ENCODE results near the gene EEF2K.
"Not testable (repeated sequence)": the region's sequence is repeated elsewhere in the genome, so short reads cannot be mapped to it uniquely, and the experiment has no call there.

EEF2K gene

DNA sequence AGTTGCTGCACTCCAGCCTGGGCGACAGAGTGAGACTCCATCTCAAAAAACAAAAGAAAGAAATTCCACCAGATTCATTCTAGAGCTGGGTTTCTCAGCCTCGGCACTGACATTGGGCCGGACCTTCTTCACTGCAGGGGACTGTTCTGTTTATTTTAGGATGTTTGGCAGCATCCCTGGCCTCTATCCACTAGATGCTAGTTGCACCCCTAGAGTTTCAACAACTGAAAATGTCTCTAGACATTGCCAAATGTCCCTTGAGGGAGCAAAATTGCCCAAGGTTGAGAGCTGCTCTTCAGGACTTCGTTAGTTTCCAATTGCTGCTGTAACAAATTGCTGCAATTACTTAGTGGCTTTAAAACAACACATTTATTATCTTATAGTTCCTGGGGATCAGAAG lies 7.2 kb downstream of the EEF2K start:
- DNase-seq (ENCODE audit: low read depth), result no peak

DNA sequence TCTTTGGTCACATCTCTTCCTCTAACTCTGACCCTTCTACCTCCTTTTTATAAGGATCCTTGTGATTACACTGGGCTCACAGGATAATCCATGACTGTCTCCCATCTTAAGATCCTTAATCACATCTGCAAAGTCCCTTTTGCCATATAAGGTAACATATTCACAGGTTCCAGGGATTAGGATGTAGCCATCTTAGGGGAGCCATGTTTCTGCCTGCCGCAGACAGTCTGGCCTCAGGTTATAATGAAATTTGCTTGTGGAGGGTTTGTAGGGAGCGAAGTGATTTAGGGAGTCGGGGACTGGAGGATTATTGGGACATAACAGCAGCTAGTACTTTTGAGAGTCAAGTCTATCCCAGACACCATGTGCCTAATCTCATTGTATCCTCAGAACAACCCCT lies 7.7 kb downstream of the EEF2K start:
- no peak for DNase-seq (ENCODE audit: low read depth)

DNA sequence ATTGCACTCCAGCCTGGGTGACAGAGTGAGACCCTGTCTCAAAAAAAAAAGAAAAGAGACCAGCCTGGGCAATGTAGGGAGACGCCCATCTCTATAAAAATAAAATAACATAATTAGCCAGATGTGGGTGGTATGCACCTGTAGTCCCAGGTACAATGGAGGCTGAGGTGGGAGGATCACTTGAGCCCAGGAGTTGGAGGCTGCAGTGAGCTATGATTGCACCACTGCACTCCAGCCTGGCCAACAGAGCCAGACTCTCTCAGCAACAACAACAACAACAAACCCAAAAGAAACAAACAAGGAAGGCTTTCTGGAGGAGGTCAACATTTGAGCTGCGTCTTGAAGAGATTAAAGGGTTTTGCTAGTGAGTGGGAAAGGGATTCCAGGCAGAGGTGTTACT lies 8.3 kb downstream of the EEF2K start:
- no peak for DNase-seq (ENCODE audit: low read depth)

DNA sequence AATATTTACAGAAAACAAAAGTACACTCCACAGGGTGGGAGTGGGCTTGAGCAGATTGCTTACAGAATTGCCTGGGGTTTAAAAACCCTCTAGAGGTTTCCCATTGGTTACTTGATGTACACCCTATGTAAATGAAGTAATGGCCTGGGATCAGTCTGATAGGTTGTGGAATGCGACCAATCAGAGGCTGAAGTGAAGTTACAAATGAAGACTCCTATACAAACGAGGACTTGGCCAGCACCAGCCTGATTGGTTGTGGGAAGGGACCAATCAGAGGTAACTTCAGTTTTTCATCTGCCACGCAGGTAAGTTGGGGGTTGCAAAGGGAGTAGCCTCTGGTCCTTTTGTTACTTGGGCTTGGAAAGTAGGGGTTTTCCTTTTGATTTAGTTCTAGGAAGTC lies 8.8 kb downstream of the EEF2K start:
- DNase-seq (ENCODE audit: low read depth), result peak; percentile 31

DNA sequence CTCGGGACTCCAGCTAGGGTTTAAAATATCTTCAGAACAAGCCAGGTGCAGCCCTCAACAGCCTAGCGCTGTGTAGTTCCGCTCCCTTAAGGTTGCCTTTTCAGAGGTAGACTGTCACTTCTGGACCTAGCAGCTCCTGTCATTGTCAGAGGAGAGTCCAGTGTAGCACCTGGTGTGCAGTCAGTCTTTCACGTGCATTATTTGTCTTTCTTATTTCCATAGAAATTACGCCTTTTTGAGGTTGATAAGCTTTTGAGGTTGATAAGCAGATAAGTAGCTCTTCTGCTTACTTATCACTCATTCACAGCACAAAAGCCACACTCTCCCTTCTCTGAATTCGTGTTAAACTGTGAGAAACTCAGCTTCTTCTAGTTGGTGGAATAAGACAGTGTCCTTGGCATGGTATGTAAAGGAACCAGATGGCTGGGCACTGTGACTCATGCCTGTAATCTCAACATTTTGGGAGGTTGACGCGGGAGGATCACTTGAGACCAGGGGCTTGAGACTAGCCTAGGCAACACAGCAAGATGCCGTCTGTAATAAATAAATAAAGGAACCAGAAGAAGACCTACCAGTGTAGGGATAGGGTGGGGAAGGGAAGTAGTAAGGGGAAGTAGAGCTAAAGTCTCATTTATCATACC lies 10.2 kb downstream of the EEF2K start:
- DNase-seq (ENCODE audit: low read depth), result peak; percentile 55

DNA sequence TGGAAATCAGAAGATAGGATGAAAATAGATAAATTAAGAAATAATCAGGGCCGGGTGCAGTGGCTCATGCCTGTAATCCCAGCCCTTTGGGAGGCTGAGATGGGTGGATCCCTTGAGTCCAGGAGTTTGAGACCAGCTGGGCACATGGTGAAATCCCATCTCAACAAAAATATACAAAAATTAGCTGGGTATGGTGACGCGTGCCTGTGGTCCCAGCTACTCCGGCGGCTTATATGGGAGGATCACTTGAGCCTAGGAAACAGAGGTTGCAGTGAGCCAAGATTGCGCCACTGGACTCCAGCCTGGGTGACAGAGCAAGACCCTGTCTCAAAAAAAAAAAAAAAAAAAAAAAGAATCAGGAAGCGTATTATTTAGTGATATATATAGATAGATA lies 10.8 kb downstream of the EEF2K start:
- DNase-seq (ENCODE audit: low read depth), result not testable (repeated sequence)

DNA sequence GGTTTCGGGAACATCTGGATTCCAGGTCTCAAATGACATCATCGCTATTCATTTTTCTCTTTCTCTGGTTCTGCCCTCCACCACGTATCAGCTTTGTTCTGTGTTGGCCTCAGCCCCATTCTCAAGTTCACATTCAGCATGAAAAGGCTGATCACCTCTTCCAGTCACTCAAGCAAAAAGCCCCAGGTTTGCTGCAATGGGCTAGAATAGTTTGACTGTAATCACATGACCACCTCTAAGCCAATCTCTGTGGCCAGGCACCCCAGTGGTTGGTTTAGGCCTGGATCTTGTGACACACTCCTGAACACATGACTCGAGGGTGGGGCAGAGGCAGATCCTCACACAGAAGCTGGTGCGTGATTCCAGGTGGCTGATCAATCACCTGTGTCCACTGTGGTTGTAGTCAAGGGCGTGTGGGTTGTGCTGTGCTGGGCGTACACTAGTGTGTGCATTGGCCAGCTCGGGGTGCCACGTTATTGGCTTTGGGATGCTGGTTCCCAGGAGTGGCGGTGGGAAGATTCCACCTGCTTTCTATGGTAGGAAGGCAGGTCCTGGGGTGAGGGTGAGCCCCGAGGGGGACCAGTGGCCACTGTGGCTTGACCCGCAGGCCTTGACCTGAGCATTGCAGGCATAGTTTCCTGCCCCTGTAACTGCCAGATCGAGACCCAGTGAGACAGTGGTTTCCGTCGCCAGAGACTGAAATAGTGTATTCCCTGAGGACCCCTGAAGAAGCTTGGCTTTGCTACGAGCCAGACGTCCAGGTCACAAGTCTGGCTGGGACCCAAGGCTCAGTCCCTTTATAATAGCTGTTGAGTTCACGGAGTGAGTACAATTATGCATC lies 12.0 kb downstream of the EEF2K start:
- peak; percentile 15 for DNase-seq (ENCODE audit: low read depth)

DNA sequence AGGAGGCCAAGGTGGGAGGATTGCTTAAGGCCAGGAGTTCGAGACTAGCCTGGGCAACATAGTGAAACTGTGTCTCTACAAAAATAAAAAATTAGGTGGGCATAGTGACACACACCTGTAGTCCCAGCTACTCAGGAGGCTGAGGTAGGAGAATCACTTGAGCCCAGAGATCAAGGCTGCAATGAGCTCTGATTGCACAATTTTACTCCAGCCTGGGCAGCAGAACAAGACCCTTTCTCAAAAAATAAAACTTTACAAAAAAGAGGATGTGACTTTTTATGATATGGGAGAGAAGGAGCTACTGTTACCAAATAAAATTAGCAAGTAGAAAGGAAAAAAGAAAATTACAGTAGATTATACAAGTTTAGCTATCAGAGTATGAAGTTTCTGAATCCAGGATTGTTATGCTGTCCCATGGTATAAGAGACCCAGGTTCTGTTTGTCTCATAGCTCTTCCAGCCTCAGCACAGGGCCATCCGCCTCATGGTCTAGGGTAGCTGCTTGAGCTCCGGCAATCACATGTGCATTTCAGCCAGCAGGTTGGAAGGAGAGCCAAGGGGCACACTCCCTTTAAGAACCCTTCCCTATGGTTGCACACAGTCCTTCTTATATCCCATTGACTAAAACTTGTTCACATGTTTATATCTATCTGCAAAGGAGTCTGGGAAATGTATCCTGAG lies 13.5 kb downstream of the EEF2K start:
- DNase-seq (ENCODE audit: low read depth), result no peak

DNA sequence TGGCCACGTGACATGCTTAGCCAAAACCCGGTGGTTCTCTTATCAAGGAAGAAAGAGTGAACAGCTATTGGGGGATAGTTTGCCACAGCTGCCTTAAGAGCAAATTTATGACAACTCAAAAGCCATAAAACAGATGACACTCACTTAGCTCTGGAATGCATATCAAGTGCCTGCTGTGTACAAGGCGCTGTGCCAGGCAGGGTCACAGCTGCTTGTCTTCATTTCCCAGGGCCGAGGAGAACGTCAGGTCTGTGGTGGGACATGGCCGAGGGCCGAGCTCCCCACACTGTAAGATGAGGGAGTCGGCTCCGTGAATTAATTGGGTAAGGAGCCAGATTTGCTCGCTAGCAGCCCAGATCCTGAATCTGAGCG lies 14.0 kb downstream of the EEF2K start:
- DNase-seq (ENCODE audit: low read depth), result no peak

DNA sequence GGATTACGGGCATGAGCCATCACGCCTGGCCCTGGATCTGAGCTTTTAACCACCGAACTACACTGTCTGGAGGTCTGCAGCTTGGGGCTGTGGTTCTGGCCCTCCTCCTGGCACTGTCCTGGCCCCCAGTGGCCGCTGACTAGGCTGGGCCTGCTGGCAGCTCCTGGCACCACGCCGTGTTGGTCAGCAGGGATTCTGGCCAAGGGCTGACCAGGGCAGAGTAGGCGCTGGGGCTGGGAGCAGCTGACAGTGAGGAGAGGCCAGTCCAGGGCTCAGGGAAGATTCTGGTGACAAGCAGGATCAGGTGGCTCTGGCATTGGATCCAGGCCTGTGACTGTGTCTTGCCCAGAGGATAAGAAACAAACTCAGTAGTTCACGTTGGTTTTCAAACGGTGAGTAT lies 14.6 kb downstream of the EEF2K start:
- no peak for DNase-seq (ENCODE audit: low read depth)

DNA sequence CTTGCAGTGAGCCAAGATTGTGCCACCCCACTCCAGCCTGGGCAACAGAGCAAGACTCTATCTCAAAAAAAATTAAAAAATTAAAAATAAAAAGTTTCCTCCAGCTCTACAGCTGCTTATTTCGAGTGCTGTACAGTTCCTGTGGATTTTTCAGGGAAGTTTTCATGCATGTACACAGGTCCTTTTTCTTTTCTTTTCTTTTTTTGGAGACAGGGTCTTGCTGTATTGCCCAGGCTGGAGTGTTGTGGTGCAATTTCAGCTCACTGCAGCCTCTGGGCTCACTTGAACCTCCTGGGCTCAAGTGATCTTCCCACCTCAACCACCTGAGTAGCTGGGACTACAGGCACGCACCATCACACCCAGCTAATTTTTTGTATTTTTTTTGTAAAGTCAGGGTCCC lies 15.9 kb downstream of the EEF2K start:
- DNase-seq (ENCODE audit: low read depth), result no peak

DNA sequence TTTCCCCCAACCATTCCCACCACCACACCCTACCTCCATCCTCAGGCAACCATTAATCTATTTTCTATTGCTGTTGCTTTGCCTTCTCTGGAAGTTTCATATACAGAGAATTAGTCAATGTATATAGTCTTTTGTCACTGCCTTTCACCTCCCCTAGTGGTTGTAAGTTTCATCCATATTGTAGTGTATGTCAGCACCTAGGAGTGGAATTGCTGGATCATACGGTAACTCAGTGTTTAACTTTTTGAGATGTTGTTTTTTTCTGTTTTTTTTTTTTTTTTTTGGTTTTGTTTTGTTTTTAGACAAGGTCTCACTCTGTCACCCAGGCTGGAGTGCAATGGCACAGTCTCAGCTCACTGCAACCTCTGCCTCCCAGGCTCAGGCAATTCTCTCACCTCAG lies 16.9 kb downstream of the EEF2K start:
- no peak for DNase-seq (ENCODE audit: low read depth)

DNA sequence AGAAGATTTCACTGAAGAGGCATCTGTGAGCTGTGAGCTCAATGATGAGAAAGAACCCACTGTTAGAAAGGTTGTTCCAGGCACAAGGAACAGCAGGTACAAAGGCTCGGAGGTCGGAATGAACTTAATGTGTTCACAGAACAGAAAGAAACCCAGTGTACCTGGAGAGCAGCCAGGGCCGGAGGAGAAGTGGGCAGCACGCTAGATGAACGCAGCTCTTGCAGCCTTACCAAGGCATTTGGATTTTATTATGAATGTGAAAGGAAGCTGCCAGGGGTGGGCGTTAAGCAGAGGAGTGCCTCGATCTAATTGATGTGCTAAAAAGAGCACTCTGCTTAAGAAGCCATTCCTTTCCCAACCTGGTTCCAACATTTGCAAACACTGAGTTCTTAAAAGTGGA lies 19.0 kb downstream of the EEF2K start:
- DNase-seq (ENCODE audit: low read depth), result no peak

DNA sequence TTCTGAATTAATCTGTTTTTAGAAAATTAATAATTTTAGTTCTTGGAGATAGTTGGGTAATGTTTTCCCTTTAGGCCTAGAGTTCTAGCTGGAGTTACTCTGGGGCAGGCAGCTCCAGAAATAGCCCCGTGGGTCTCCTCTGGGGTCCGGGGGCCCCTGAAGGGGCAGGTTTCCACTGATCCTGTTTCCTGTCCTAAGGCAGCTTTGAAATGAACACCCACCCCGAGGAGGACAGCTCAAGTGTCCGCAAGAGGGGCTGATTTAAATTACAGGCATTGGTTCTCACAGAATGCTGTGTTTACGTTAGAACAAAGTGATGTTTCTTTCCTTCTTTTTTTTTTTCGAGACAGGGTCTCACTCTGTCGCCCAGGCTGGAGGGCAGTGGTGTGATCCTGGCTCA lies 23.8 kb downstream of the EEF2K start:
- DNase-seq (ENCODE audit: low read depth), result no peak

DNA sequence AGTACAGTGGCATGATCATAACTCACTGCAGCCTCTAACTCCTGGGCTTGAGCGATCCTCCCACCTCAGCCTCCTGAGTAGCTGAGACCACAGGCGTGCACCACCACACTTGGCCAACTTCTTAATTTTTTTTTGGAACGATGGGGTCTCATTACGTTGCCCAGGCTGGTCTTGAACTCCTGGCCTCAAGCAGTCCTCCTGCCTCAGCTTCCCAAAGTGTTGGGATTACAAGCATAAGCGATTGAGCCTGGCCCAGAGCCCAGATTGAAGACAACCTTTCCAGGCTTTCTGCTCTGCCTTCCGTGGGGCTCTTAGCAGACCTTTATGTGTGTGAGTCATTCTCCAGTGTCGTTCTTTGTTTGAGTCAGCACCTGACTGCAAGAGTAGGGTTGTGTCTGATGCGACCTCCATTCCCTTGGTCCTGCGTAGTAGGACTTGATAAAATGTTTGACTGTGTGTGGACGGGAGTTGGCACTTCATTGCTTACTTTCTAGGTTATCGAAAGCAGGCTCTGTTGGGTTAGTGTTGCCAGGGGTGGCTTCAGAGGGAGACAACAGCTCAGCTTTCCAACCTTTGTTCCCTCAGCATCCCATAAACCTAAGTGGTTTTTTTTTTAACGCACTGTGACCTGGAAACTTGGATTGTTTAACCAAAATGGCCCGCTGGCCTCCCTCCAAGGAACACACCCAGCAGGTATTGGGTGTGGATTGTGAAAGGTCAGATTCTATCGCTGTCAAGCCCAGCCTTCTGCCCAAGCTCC lies 26.4 kb downstream of the EEF2K start:
- peak; percentile 43 for DNase-seq (ENCODE audit: low read depth)

DNA sequence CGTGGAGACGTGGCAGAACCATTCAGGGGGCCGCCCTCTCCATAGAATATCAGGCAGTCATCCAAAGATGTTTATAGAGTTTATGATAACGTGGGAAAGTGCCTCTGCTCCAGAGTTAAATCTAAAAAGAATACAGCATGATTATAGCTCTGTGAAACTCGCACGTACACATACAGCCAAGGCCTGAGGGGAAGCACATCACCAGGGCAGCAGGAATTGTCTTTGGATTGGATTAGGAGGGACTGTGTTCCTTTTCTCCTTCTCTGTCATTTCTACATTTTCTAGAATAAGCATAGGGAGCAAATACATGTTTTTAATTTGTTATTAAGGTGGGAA lies 26.9 kb downstream of the EEF2K start:
- DNase-seq (ENCODE audit: low read depth), result no peak

DNA sequence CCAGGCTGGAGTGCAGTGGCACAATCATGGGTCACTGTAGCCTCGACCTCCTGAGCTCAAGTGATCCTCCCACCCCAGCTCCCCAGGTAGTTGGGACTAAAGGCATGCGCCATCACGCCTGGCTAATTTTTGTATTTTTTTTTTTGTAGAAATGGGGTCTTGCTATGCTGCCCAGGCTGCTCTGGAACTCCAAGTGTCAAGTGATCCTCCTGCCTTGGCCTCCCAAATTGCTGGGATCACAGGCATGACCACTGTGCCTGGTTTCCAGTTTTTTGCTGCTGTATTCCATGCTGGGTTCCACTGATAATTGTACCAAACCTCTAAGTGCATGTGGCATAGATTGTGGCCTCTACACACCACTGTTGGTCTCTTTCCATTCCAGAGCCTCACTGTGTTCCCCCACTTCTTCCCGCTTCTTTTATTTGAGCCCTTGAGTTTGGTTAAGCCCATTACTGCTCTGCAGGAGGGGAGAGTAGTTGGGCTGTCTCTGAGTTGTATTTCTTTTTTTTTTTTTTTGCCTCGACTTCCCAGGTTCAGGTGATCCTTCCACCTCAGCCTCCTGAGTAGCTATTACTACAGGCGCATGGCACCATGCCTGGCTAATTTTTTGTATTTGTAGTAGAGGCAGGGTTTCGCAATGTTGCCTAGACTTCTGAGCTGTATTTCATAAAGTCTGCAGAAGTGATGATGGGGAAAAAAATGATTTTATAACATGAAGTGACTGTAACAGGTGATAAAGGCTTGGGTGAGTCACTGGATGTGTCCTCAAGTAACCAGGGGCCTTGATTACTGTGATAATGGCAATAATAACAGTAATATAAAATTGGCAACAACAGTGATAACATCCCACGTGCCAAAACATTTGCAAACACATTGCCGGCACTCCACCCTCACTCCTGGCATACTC lies 30.0 kb downstream of the EEF2K start:
- DNase-seq (ENCODE audit: low read depth), result peak; percentile 51

DNA sequence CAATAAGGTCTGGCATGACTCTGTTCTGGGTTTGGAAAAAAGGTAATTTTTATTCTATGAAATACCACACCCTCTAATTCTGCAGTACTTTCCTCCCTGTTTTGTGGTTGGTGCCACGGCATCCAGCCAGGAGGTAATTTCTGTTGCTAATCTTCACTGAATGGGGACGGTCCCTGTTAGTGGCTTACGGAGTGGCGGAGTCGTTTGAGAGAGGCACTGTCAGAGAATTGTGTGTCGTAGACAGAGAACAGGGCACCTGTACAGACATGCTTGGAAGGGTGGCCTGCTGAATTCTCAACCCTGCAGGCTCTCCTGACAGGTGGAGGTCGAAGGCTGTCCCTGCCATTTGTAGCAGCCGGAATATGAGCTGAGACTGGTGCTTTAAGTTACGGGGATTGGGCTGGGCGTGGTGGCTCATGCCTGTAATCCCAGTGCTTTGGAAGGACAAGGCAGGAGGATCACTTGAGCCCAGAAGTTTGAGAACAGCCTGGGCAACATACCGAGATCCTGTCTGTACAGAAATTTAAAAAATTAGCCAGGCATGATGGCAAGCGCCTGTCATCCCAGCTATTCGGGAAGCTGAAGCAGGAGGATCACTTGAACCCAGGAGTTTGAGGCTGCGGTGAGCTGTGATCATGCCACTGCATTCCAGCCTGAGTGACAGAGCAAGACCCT lies 33.2 kb downstream of the EEF2K start:
- DNase-seq (ENCODE audit: low read depth), result no peak

DNA sequence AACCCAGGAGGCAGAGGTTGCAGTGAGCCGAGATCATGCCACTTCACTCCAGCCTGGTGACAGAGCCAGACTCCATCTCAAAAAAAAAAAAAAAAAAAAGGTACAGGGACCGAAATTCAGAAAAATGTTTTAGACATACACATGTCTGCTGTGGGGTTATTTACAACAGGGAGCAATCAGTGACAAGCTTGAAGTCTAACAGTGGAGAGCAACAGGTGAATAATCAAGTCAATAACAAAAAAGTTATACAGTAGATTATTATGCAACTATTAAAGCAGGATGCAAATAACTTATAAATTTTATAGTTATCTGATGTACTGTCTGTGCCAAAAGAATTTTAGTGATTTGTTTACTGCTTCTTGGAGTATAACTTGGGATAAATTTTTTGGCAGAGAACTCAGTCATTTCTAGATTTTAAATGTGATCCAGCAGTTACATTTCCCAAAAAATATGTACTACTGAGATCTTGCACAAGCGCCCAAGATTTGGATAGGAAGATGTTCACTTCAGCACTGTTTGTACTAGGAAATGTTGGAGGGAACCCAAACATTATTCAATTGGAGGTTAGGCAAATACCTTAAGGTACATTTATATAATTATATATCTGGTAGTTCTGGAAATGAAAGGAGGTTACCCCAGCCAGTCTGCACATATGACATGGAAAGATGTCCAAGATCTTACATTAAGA lies 34.1 kb downstream of the EEF2K start:
- DNase-seq (ENCODE audit: low read depth), result peak; percentile 16

DNA sequence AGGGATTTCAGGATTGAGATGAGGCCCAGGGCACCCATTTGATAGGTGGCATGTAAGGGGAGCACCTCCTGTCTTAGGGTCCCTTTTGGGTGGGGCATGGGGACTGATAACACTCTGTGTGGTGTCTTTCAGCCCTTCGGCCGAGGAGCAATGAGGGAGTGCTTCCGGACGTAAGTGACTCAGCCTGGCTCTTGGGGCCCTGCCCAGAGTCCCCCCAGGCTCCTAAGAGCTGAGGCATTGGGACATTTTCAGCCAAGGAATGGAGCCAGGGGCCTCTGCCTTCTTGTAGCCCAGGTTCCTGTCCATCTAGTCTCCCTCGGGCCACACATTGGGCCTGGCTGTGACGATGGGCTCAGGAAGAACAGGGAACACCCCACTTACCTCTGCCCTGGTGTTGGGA lies 44.4 kb downstream of the EEF2K start:
- no peak for DNase-seq (ENCODE audit: low read depth)
